Measurements from ENCODE around the gene TGFBR1. TPM values are rescaled to one million over a fixed set of nuclear protein-coding genes. Genes with fewer than 3 reads are reported as not detected.

TGFBR1 gene
- total and polyA plus RNA-seq, 2 donors (not counting 3 experiments of a cell fraction or from before 2014, with no cell fraction given): 5.8 to 18.6 TPM

- Histone ChIP-seq H3K9ac (replicated peaks; ENCODE audit: extremely low read depth, insufficient read depth, low read length) (no peak overlapping the region), H3K27me3 (ENCODE audit: control insufficient read depth in 2 of 2, insufficient read depth in 2 of 2, low read length in 2 of 2) (peaks cover 6 to 7% of the 10 kb centered on the region in 2 experiments), H3K4me2 (ENCODE audit: insufficient read depth, low read length) (no peak overlapping the region), H3K36me3 (ENCODE audit: control insufficient read depth in 2 of 2, extremely low read depth in 1 of 2, insufficient read depth in 2 of 2, low read length in 2 of 2) (no peaks in the 10 kb centered on the region), H3K9me1 (replicated peaks; ENCODE audit: control insufficient read depth, extremely low read depth, insufficient read depth, low read length) (no peaks in the 10 kb centered on the region), H3K79me2 (ENCODE audit: control insufficient read depth, insufficient read depth, low read length) (no peaks in the 10 kb centered on the region), H3K27ac (ENCODE audit: insufficient read depth, low read depth, low read length) (no peak overlapping the region), H3K9me3 (replicated peaks; ENCODE audit: control insufficient read depth, insufficient read depth, low read length) (no peaks in the 10 kb centered on the region), H3K4me1 (ENCODE audit: control insufficient read depth, extremely low read depth, insufficient read depth, low read length) (no peaks in the 10 kb centered on the region), H2AFZ (ENCODE audit: low read depth, low read length) (no peak overlapping the region), H3K4me3 (replicated peaks in 1 of 3; ENCODE audit: insufficient read depth in 1 of 3, low read depth in 1 of 3, low read length in 3 of 3) (no peak overlapping the region), H4K20me1 (replicated peaks; ENCODE audit: control insufficient read depth, extremely low read depth, insufficient read depth, low read length) (no peaks in the 10 kb centered on the region)
- dilution Hi-C loops (cut with MboI; ENCODE audit: extremely low pct_ligation_motif_present, low sequenced_read_pairs) (no loop called here), intact Hi-C loops (cut with micrococcal nuclease) (no loop called here)
- TF ChIP-seq FOS (IDR thresholded peaks at IDR 0.05; ENCODE audit: borderline replicate concordance, insufficient read depth, low read length) (no peak), MYC (IDR thresholded peaks at IDR 0.05; ENCODE audit: low read depth, low read length) (no peak), EZH2 (IDR thresholded peaks at IDR 0.05; ENCODE audit: borderline replicate concordance, low read depth, low read length, severe bottlenecking) (no peak)
- TF ChIP-seq, protein P1, sequence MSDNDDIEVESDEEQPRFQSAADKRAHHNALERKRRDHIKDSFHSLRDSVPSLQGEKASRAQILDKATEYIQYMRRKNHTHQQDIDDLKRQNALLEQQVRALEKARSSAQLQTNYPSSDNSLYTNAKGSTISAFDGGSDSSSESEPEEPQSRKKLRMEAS (IDR thresholded peaks at IDR 0.05; ENCODE audit: insufficient read depth, insufficient read length): no peak
- TF ChIP-seq, protein P2, sequence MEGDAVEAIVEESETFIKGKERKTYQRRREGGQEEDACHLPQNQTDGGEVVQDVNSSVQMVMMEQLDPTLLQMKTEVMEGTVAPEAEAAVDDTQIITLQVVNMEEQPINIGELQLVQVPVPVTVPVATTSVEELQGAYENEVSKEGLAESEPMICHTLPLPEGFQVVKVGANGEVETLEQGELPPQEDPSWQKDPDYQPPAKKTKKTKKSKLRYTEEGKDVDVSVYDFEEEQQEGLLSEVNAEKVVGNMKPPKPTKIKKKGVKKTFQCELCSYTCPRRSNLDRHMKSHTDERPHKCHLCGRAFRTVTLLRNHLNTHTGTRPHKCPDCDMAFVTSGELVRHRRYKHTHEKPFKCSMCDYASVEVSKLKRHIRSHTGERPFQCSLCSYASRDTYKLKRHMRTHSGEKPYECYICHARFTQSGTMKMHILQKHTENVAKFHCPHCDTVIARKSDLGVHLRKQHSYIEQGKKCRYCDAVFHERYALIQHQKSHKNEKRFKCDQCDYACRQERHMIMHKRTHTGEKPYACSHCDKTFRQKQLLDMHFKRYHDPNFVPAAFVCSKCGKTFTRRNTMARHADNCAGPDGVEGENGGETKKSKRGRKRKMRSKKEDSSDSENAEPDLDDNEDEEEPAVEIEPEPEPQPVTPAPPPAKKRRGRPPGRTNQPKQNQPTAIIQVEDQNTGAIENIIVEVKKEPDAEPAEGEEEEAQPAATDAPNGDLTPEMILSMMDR (IDR thresholded peaks at IDR 0.05; ENCODE audit: extremely low read depth in 1 of 2, insufficient read depth in 1 of 2, low read depth in 1 of 2, low read length in 2 of 2): no peak
- ChIA-PET POLR2A (no interaction called here), CTCF (no interaction called here)
- no peak for DNase-seq (ENCODE audit: low read depth, low spot score)
- no TSS peak for BruUV-seq (replicated peaks)
- no peak for FAIRE-seq
Measured at GRCh38 chr9:99057665-99058625, 47.0 kb upstream of the TGFBR1 start.
